AG20443 (cell line): ENCODE measurements around the gene RANBP9.

Experiments
- DNase-seq: peaks from one replicate; pipeline ENCODE4 v3.0.0; 2012; ENCODE audit warnings: low spot score, mixed read lengths

RANBP9 gene

DNA sequence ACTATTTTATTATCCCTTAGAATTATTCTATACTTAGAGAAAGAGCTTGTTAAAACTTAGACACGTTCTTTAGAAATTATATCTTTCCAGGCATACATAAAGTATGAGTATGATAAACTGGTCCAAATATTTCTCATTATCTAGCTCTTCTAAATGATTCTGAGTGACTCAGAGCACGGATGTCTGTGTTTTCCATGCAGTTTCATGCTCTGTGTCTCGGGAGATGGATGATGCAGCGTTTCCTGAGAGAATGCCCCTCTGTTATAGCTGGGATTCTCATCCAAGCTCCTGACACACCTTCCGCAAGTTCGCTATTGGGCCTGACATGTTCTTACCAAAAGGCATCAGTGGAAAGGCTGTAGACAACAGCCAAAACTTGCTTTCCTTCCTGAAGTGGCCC, 117.9 kb downstream of the RANBP9 start:
- DNase-seq = no peak

GRCh38 chr6:13593103-13593502, 118.5 kb downstream of the RANBP9 start:
- no peak for DNase-seq

GRCh38 chr6:13591205-13591921, 120.3 kb downstream of the RANBP9 start:
- no peak for DNase-seq

DNA sequence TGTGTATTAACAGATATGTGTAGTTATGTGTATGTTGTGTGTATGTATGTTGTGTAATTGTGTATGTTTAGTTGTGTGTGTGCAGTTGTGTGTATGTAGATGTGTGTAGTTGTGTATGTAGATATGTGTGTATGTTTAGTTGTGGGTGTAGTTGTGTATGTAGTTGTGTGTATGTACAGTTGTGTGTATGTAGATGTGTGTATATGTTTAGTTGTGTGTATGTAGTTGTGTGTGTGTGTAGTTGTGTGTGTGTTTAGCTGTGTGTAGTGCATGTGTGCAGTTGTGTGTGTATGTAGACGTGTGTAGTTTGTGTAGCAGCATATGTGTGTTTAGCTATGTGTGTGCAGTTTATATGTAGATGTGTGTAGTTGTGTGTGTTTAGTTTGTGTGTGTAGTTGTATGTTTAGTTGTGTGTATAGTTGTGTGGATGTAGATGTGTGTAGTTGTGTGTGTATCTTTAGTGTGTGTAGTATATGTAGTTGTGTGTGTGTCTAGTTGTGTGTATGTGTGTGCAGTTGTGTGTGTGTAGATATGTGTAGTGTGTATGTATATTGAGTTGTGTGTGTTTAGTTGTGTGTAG, 121.0 kb downstream of the RANBP9 start:
- DNase-seq = no peak

- no peak for DNase-seq
These were observed 121.8 kb downstream of the RANBP9 start for GRCh38 chr6:13589801-13590200.

GRCh38 chr6:13586603-13587542, 124.8 kb downstream of the RANBP9 start:
- peak; percentile 65 for DNase-seq

DNA sequence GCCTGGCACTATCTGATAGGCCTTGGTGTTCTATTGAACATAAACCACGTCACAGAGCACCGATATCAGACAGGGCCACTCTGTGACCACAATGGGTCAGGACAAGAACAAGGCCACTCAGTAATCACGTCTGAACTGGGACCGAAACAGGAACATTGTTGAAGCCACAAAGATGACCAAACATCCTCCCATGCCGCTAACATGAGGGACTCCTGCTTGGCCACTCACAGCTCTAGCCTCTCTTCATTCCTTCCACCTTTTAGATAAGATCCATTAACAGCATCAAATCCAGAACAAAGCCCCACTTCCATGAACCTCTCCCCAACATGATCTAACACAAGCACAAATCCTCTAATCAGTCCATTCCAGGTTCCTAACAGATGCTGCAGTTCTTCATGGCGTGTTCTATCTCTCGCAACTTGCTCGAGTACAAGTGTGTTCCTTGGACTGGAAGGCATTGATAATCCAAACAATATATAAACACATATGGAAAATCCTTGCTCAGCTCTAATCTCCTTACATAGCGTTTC, 129.9 kb downstream of the RANBP9 start:
- DNase-seq = no peak

GRCh38 chr6:13579911-13580310, 131.7 kb downstream of the RANBP9 start:
- no peak for DNase-seq

DNA sequence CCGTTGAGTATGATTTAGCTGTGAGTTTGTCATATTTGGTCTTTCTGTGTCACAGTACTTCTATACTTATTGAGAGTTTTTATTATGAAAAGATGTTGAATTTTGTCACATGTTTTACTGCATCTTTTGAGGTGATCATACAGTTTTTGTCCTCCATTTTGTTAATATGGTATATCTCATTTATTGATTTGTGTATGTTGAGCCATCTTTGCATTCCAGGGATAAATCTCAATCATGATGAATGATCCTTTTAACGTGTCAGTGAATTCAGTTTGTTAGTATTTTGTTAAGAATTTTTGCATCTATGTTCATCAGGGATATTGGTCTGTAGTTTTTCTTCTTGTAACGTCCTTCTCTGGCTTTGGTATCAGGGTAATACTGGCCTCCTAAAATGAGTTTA, 133.7 kb downstream of the RANBP9 start:
- no peak for DNase-seq

- no peak for DNase-seq
These were observed 135.6 kb downstream of the RANBP9 start for GRCh38 chr6:13576017-13576416.

DNA sequence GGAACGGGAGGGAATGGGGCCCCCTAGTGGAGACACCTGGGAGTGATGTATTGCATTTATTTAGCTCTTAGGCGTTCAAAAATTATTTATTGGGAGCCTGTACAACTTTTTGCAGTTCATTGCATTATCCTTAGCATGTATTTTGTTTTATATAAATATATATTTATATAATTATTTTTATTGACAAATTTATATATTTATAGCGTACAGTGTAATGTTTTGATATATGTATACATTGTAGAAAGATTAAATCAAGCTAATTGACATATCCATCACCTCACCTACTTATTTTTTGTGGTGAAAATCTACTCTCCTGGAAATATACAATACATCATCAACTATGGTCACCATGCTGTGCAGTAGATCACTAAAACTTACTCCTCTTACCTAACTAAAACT, 136.3 kb downstream of the RANBP9 start:
- no peak for DNase-seq

DNA sequence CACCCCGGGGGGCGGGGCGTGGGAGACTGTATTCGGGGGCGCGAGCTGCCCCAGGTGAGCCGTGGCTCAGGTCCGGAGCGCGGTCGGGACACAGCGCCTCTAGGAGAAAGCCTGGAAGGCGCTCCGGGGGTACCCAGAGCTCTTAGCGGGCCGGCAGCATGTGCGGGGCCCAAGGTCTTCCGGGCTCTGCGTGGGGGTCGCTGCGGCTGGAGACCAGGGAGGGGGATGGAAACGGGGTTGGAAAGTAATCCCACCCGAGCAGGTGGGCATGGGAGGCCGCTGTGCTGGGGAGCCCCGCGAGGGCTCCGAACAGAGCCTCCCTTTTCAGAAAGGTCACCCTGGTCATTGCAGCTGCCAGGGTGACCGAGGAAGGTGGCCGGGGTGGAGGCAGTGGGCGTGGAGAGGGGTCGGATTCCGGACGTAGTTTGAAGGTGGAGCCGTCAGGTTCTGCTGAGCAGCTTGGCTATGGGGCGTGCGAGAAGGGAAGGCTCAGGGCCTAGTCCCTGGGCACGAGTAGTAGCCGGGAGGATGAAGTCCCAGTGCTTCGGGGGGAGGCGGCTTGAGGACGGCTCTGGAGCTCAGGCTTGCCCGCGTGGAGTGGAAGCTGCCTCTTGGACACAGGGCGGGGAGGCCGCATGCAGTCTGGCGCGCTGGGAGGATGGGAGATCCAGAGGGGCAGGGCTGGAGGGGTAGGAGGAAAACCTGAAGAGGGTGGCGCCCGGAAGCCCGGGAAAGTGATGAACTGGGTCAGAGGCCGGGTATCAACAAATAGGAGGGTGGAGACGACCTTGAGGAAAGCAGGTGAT, 136.9 kb downstream of the RANBP9 start, which contains the start of gene SIRT5:
TSS of gene SIRT5 (plus strand) at position 31 of the 806 bp plus-strand sequence. CDS start 9,510 bp downstream, outside the sequence.
- DNase-seq = peak; percentile 84

- peak; percentile 99 for DNase-seq
These were observed 137.5 kb downstream of the RANBP9 start for GRCh38 chr6:13574149-13574570.

GRCh38 chr6:13573669-13574110, 137.9 kb downstream of the RANBP9 start:
- peak; percentile 65 for DNase-seq

- no peak for DNase-seq
These were observed 138.5 kb downstream of the RANBP9 start for GRCh38 chr6:13572951-13573654.

GRCh38 chr6:13572240-13572639, 139.4 kb downstream of the RANBP9 start:
- no peak for DNase-seq
